HL-60/S4 (cell line): ENCODE results near the gene CHMP2A.

Experiments
- in situ Hi-C: fragments of 300-500 bp; cut with MboI; formaldehyde crosslinking; loops from 2 replicates; pipeline ENCODE4 v1.14.3; 2022; ENCODE audit warnings: low sequenced_read_pairs

Gene CHMP2A

GRCh38 chr19:58570770-58571574, 16.1 kb upstream of the CHMP2A start:
- in situ Hi-C loops, result no loop called here

- in situ Hi-C loops, result no loop called here
Observed at GRCh38 chr19:58569943-58570670, 15.2 kb upstream of the CHMP2A start.

- in situ Hi-C loops, result no loop called here
Observed at GRCh38 chr19:58569191-58569942, 14.5 kb upstream of the CHMP2A start.

GRCh38 chr19:58568453-58569130, 13.7 kb upstream of the CHMP2A start:
- in situ Hi-C loops, result no loop called here

GRCh38 chr19:58566989-58567388, 12.1 kb upstream of the CHMP2A start:
- in situ Hi-C loops, result no loop called here

- in situ Hi-C loops, result no loop called here
Observed at GRCh38 chr19:58563823-58564222, 8.9 kb upstream of the CHMP2A start.

GRCh38 chr19:58563034-58563573, 8.2 kb upstream of the CHMP2A start:
- in situ Hi-C loops, result no loop called here

GRCh38 chr19:58562122-58563033, 7.5 kb upstream of the CHMP2A start:
- in situ Hi-C loops, result no loop called here

- in situ Hi-C loops, result no loop called here
Observed at GRCh38 chr19:58561373-58562121, 6.6 kb upstream of the CHMP2A start.

- in situ Hi-C loops, result no loop called here
Observed at GRCh38 chr19:58560921-58561320, 6.0 kb upstream of the CHMP2A start.

GRCh38 chr19:58560007-58560887, 5.3 kb upstream of the CHMP2A start:
- in situ Hi-C loops, result no loop called here

- in situ Hi-C loops, result no loop called here
Observed at GRCh38 chr19:58559275-58560006, 4.5 kb upstream of the CHMP2A start.

GRCh38 chr19:58558623-58559274, 3.8 kb upstream of the CHMP2A start:
- in situ Hi-C loops, result no loop called here

GRCh38 chr19:58558066-58558622, 3.2 kb upstream of the CHMP2A start, which contains the start of gene UBE2M:
TSS of gene UBE2M (minus strand) at chr19:58558611. CDS start at chr19:58558381, 230 bp downstream.
- in situ Hi-C loops, result no loop called here

GRCh38 chr19:58557221-58558065, 2.5 kb upstream of the CHMP2A start:
- in situ Hi-C loops, result no loop called here
